H1 (cell line): ENCODE results near the gene MYH6. TPM values are rescaled to one million over a fixed set of nuclear protein-coding genes. Genes with fewer than 3 reads are reported as not detected.

Source experiments
- CTCF ChIA-PET: fragments of 300-600 bp; sonication (Branson Sonifier 250); formaldehyde crosslinking; loops from one replicate; lab custom pipeline; 2021; ENCODE audit not compliant: partially characterized antibody; lab: Charles Lee
- POLR2A ChIA-PET: fragments of 300-600 bp; sonication (Branson Sonifier 250); formaldehyde crosslinking; loops from one replicate; lab custom pipeline; 2021; ENCODE audit warnings: inconsistent platforms; ENCODE audit not compliant: partially characterized antibody; lab: Charles Lee
- DNase-seq, 2 experiments: peaks; one replicate each; pipeline versions ENCODE4 v3.0.0 to v3.0.0-alpha.2; 2010 to 2022; ENCODE audit warnings: low spot score in 2 of 2, low read depth in 1 of 2, mixed read lengths in 1 of 2
- FAIRE-seq: peaks from 2 replicates; lab custom pipeline; 2011; peaks lifted over from hg19 to GRCh38; lab: Jason Lieb, UNC
- H2AFZ ChIP-seq: 2 replicates; pipeline ENCODE4 v1.8.1; 2012; ENCODE audit warnings: low read length, inconsistent platforms
- H2AK5ac ChIP-seq: 2 replicates; pipeline ENCODE4 v1.6.1; 2013; ENCODE audit warnings: low read depth, low read length
- H2BK120ac ChIP-seq: replicated peaks from 2 replicates; pipeline ENCODE3; 2013; ENCODE audit warnings: low read depth, low read length, inconsistent platforms
- H2BK12ac ChIP-seq: 2 replicates; pipeline ENCODE4 v1.6.1; 2013; ENCODE audit warnings: low read depth, low read length
- H2BK15ac ChIP-seq: 2 replicates; pipeline ENCODE4 v1.6.1; 2013; ENCODE audit warnings: low read length
- H2BK20ac ChIP-seq: 2 replicates; pipeline ENCODE4 v1.6.1; 2013; ENCODE audit warnings: low read length
- H2BK5ac ChIP-seq: 2 replicates; pipeline ENCODE4 v1.6.1; 2013; ENCODE audit warnings: low read depth, low read length
- H3K14ac ChIP-seq: 2 replicates; pipeline ENCODE4 v1.6.1; 2013; ENCODE audit warnings: inconsistent platforms; ENCODE audit not compliant: insufficient read length
- H3K18ac ChIP-seq: 2 replicates; pipeline ENCODE4 v1.6.1; 2013; ENCODE audit warnings: low read length; ENCODE audit errors: extremely low read depth
- H3K23ac ChIP-seq: 2 replicates; pipeline ENCODE4 v1.6.1; 2013; ENCODE audit warnings: inconsistent platforms; ENCODE audit not compliant: insufficient read length
- H3K23me2 ChIP-seq: 2 replicates; pipeline ENCODE4 v1.6.1; 2013; ENCODE audit warnings: low read depth, low read length
- H3K27ac ChIP-seq: 2 replicates; pipeline ENCODE4 v1.6.1; 2011; ENCODE audit warnings: low read depth, low read length, inconsistent platforms
- H3K27me3 ChIP-seq, 4 experiments: replicated peaks in 1 of 4; 1 replicate in 1 of 4; 2 replicates in 3 of 4; pipeline versions ENCODE4 v1.6.1 to v1.8.1; 2011 to 2013; ENCODE audit warnings: low read length in 3 of 4, mild to moderate bottlenecking in 3 of 4, inconsistent platforms in 2 of 4, mixed read lengths in 2 of 4, moderate library complexity in 1 of 4; ENCODE audit not compliant: control insufficient read depth in 3 of 4, insufficient read depth in 3 of 4; ENCODE audit errors: extremely low read depth in 1 of 4
- H3K36me3 ChIP-seq, 4 experiments: 2 replicates each; pipeline versions ENCODE4 v1.6.1 to v1.8.1; 2011 to 2013; ENCODE audit warnings: mild to moderate bottlenecking in 4 of 4, low read length in 3 of 4, moderate library complexity in 2 of 4, control low read depth in 1 of 4, inconsistent platforms in 1 of 4; ENCODE audit not compliant: insufficient read depth in 4 of 4, control insufficient read depth in 2 of 4
- H3K4ac ChIP-seq: replicated peaks from 2 replicates; pipeline ENCODE3; 2013; ENCODE audit warnings: low read length, low read depth, mixed read lengths, inconsistent platforms; ENCODE audit not compliant: insufficient read length
- H3K4me1 ChIP-seq, 4 experiments: replicated peaks in 1 of 4; 1 replicate in 1 of 4; 2 replicates in 3 of 4; pipeline versions ENCODE4 v1.6.1 to v1.8.1; 2011 to 2013; ENCODE audit warnings: low read length in 3 of 4, inconsistent platforms in 2 of 4, mixed read lengths in 1 of 4; ENCODE audit not compliant: insufficient read depth in 4 of 4, control insufficient read depth in 3 of 4
- H3K4me2 ChIP-seq, 2 experiments: 2 replicates each; pipeline versions ENCODE4 v1.6.1 to v1.8.1; 2011 to 2013; ENCODE audit warnings: low read depth in 2 of 2, low read length in 2 of 2, control low read depth in 1 of 2, inconsistent platforms in 1 of 2, mild to moderate bottlenecking in 1 of 2; ENCODE audit not compliant: insufficient read depth in 1 of 2
- H3K4me3 ChIP-seq, 4 experiments: fragments of 200-600, 300-600 bp in 1 of 4; sonication (generic), shearing (Covaris generic), sonication (Bioruptor Twin) in 1 of 4; 2 replicates each; pipeline versions ENCODE4 v1.5.1 to v1.8.1; 2011 to 2016; ENCODE audit warnings: low read length in 4 of 4, low read depth in 3 of 4, control low read depth in 2 of 4, inconsistent platforms in 2 of 4, mild to moderate bottlenecking in 2 of 4, mixed read lengths in 1 of 4, moderate library complexity in 1 of 4; ENCODE audit not compliant: insufficient read depth in 2 of 4; ENCODE audit errors: extremely low read depth in 1 of 4
- H3K56ac ChIP-seq: replicated peaks from 2 replicates; pipeline ENCODE3; 2013; ENCODE audit warnings: low read depth, mild to moderate bottlenecking, mixed read lengths, low read length, inconsistent platforms; ENCODE audit not compliant: insufficient read length
- H3K79me1 ChIP-seq: 2 replicates; pipeline ENCODE4 v1.6.1; 2013; ENCODE audit warnings: low read depth, low read length, control low read depth
- H3K79me2 ChIP-seq, 2 experiments: 2 replicates each; pipeline versions ENCODE4 v1.6.1 to v1.8.1; 2012 to 2013; ENCODE audit warnings: low read length in 2 of 2, mild to moderate bottlenecking in 2 of 2, inconsistent platforms in 1 of 2; ENCODE audit not compliant: insufficient read depth in 2 of 2, control insufficient read depth in 1 of 2
- H3K9ac ChIP-seq, 4 experiments: replicated peaks in 1 of 4; 1 replicate in 1 of 4; 2 replicates in 3 of 4; pipeline versions ENCODE4 v1.6.1 to v1.8.1; 2011 to 2013; ENCODE audit warnings: low read depth in 3 of 4, low read length in 3 of 4, control low read depth in 2 of 4, mild to moderate bottlenecking in 2 of 4, moderate library complexity in 2 of 4, inconsistent platforms in 1 of 4; ENCODE audit errors: extremely low read depth in 1 of 4
- H3K9me3 ChIP-seq, 2 experiments: 2 replicates each; pipeline versions ENCODE4 v1.6.1 to v1.8.1; 2012 to 2013; ENCODE audit warnings: mild to moderate bottlenecking in 2 of 2, moderate library complexity in 2 of 2, control low read depth in 1 of 2, inconsistent platforms in 1 of 2, low read depth in 1 of 2, low read length in 1 of 2, mixed read lengths in 1 of 2; ENCODE audit not compliant: insufficient read depth in 2 of 2
- H4K20me1 ChIP-seq, 2 experiments: replicated peaks in 1 of 2; 2 replicates each; pipeline versions ENCODE3 to v1.8.1; 2011 to 2013; ENCODE audit warnings: inconsistent platforms in 2 of 2, low read length in 2 of 2, mild to moderate bottlenecking in 1 of 2; ENCODE audit not compliant: insufficient read depth in 2 of 2, control insufficient read depth in 1 of 2
- H4K5ac ChIP-seq: 2 replicates; pipeline ENCODE4 v1.6.1; 2013; ENCODE audit warnings: low read length, low read depth, mixed read lengths, inconsistent platforms; ENCODE audit not compliant: insufficient read length
- H4K8ac ChIP-seq: 2 replicates; pipeline ENCODE4 v1.8.0; 2013; ENCODE audit warnings: mild to moderate bottlenecking, moderate library complexity, low read length, inconsistent platforms; ENCODE audit not compliant: insufficient read depth; ENCODE audit errors: extremely low read depth
- H4K91ac ChIP-seq: replicated peaks from 2 replicates; pipeline ENCODE3; 2013; ENCODE audit warnings: low read length, mixed read lengths, inconsistent platforms; ENCODE audit not compliant: insufficient read length
- BCL11A ChIP-seq, 2 experiments: IDR thresholded peaks; one replicate each; pipeline ENCODE4 v1.6.1; 2011; ENCODE audit warnings: low read depth in 2 of 2, low read length in 2 of 2, mild to moderate bottlenecking in 2 of 2
- HDAC2 ChIP-seq, 2 experiments: fragments of 300-600 bp in 1 of 2; sonication (generic) in 1 of 2; IDR thresholded peaks; 2 replicates each; pipeline ENCODE4 v1.6.1; 2011 to 2012; ENCODE audit warnings: low read depth in 2 of 2, low read length in 2 of 2, mild to moderate bottlenecking in 2 of 2, moderate library complexity in 2 of 2, borderline replicate concordance in 1 of 2, inconsistent platforms in 1 of 2
- POLR2A ChIP-seq, 2 experiments: IDR thresholded peaks; 1 replicate in 1 of 2; 2 replicates in 1 of 2; pipeline ENCODE4 v1.6.1; 2011; ENCODE audit warnings: low read depth in 2 of 2, low read length in 2 of 2, mild to moderate bottlenecking in 2 of 2; ENCODE audit errors: control extremely low read depth in 1 of 2
- RXRA ChIP-seq: IDR thresholded peaks from 2 replicates; pipeline ENCODE4 v1.6.1; 2011; ENCODE audit warnings: low read depth, mild to moderate bottlenecking, low read length, moderate library complexity; ENCODE audit not compliant: insufficient read depth
- TAF7 ChIP-seq: optimal IDR thresholded peaks from 2 replicates; pipeline ENCODE3; 2011; ENCODE audit warnings: low read depth, mild to moderate bottlenecking, inconsistent platforms, low read length, moderate library complexity, borderline replicate concordance
- ZNF274 ChIP-seq: IDR thresholded peaks from 2 replicates; pipeline ENCODE4 v1.7.0; 2012; ENCODE audit warnings: low read length, borderline replicate concordance; ENCODE audit errors: extremely low read depth
- WGBS, 2 experiments: shearing (Covaris generic) in 1 of 2; methylation state at CpG; one replicate each; pipeline versions ENCODE4 v1.1.6 to v1.1.7; 2013 to 2015; ENCODE audit warnings: low lambda C conversion rate in 2 of 2, mixed read lengths in 2 of 2, inconsistent platforms in 1 of 2, low coverage in 1 of 2, missing lambda C conversion rate in 1 of 2; ENCODE audit not compliant: insufficient replicate concordance in 2 of 2, insufficient coverage in 1 of 2, insufficient read length in 1 of 2; ENCODE audit errors: extremely low coverage in 1 of 2, missing lambda C conversion rate in 1 of 2; 5-methylcytosine and 5-hydroxymethylcytosine counted together
- polyA plus RNA-seq, 7 experiments: library from polyadenylated mRNA; depleted of rRNA in 3 of 7; stranded (reverse) in 5 of 7; unstranded in 2 of 7; fragments of >200 nt in 5 of 7; fragments of 200-250 nt in 2 of 7; gene quantifications; 1 replicate in 5 of 7; 2 replicates in 1 of 7; 4 replicates in 1 of 7; pipeline versions ENCODE4 v1.2.1 to v1.2.3, GENCODE V29; 2011 to 2013; ENCODE audit warnings: missing spikeins in 2 of 7, mixed read lengths in 2 of 7
- total RNA-seq: library from RNA; stranded (reverse); fragmentation: NEBNext Ultra II Directional; extraction: Animal tissue kit (Norgen Biotek cat#: 25700); gene quantifications from 2 replicates; pipeline ENCODE4 v1.2.1, GENCODE V29; 2021
- TF ChIP-seq, protein P1 (sequence below): IDR thresholded peaks from 2 replicates; pipeline ENCODE4 v1.6.1; 2012; ENCODE audit warnings: low read length, inconsistent platforms

Gene MYH6
- total and polyA plus RNA-seq, 2 of the 8 experiments (the other 6 are each of a cell fraction or from before 2014, with no cell fraction given), result 0.03 TPM; not detected in 1

DNA sequence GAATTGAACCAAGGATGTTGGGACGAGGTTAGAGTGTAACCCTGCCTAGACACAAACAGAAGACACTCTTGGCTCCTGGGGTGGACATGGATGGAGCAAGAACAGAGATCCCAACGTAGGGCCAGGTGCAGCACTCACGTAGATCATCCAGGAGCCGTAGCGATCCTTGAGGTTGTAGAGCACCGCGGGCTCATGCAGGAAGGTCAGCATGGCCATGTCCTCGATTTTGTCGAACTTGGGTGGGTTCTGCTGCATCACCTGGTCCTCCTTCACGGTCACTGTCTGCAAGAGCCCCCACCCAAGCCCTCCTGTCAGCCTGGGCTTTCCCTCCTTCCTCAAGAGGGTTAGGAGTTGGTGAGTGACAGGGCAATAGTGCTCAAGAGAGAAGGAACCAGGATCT lies 24.9 kb upstream of the MYH6 start:
- FAIRE-seq (no peak), DNase-seq (no peak)
- Histone ChIP-seq H3K4ac (no peak overlapping the region), H3K27ac (no peak overlapping the region), H4K20me1 (no peaks in the 10 kb centered on the region), H3K79me2 (no peaks in the 10 kb centered on the region), H3K18ac (no peak overlapping the region), H2BK12ac (no peak overlapping the region), H3K79me1 (peaks cover 3% of the 10 kb centered on the region; the same call in 1 of the 2 replicates), H3K4me2 (no peak overlapping the region), H3K27me3 (no peaks in the 10 kb centered on the region; a peak in 1 of 7 replicates), H4K91ac (no peak overlapping the region), H4K8ac (no peak overlapping the region), H3K23me2 (no peaks in the 10 kb centered on the region), H3K56ac (no peak overlapping the region), H3K4me1 (peaks cover 0 to 4% (median 0%) of the 10 kb centered on the region in 4 experiments; a peak in 1 of 7 replicates), H2BK20ac (no peak overlapping the region), H3K4me3 (no peak overlapping the region), H3K14ac (no peak overlapping the region), H2BK120ac (no peak overlapping the region), H4K5ac (no peak overlapping the region), H3K36me3 (no peaks in the 10 kb centered on the region), H2AFZ (no peak overlapping the region), H2BK5ac (no peak overlapping the region), H3K9ac (no peak overlapping the region), H2BK15ac (0 out of 2 replicates have a peak overlapping the region, but pooled peaks have one; percentile 46), H3K9me3 (no peaks in the 10 kb centered on the region; a peak in 1 of 4 replicates), H2AK5ac (no peak overlapping the region), H3K23ac (no peak overlapping the region)
- TF ChIP-seq, protein P1, sequence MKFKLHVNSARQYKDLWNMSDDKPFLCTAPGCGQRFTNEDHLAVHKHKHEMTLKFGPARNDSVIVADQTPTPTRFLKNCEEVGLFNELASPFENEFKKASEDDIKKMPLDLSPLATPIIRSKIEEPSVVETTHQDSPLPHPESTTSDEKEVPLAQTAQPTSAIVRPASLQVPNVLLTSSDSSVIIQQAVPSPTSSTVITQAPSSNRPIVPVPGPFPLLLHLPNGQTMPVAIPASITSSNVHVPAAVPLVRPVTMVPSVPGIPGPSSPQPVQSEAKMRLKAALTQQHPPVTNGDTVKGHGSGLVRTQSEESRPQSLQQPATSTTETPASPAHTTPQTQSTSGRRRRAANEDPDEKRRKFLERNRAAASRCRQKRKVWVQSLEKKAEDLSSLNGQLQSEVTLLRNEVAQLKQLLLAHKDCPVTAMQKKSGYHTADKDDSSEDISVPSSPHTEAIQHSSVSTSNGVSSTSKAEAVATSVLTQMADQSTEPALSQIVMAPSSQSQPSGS, result no peak
- TF ChIP-seq HDAC2 (IDR thresholded peaks at IDR 0.05; ENCODE audit: borderline replicate concordance in 1 of 2, low read depth in 2 of 2, low read length in 2 of 2) (no peak), ZNF274 (no peak), RXRA (no peak), BCL11A (IDR thresholded peaks at IDR 0.05; ENCODE audit: low read depth in 2 of 2, low read length in 2 of 2) (no peak), POLR2A (IDR thresholded peaks at IDR 0.05; ENCODE audit: control extremely low read depth in 1 of 2, low read depth in 2 of 2, low read length in 2 of 2) (no peak), TAF7 (no peak)
- WGBS, 2 experiments, result 88% methylated on average over 10 of the region's 10 CpGs; no CpG with 5 or more reads in 1 of the 2 experiments
- ChIA-PET CTCF (interaction anchor here (0.7 to 1.2 kb wide), 3 partner anchors 17 to 53 kb away, joined by 3 to 4 read pairs (median 3); no protein-coding TSS in a partner anchor), POLR2A (no interaction called here)
